Stimulated activated CD4-positive, alpha-beta T cell treated with anti-CD3 and anti-CD28 coated beads, Interleukin-2, amount 100 ng/mL, for 48 hours (primary cell): ENCODE data around the gene E4F1.

Experiments used
- DNase-seq, 2 donors: peaks; one replicate each; pipeline ENCODE4 v3.0.0-alpha.2; 2020

E4F1 gene

GRCh38 chr16:2206780-2207433, 16.5 kb upstream of the E4F1 start:
- DNase-seq: no peak

GRCh38 chr16:2207872-2208271, 15.5 kb upstream of the E4F1 start:
- DNase-seq: no peak

GRCh38 chr16:2208308-2208707, 15.1 kb upstream of the E4F1 start:
- DNase-seq: no peak

GRCh38 chr16:2208772-2209171, 14.6 kb upstream of the E4F1 start:
- no peak for DNase-seq

GRCh38 chr16:2209258-2210008, 14.0 kb upstream of the E4F1 start:
- DNase-seq: no peak

- no peak for DNase-seq
Observed at GRCh38 chr16:2210009-2210332, 13.4 kb upstream of the E4F1 start.

- no peak for DNase-seq
Observed at GRCh38 chr16:2210386-2211365, 12.7 kb upstream of the E4F1 start, which contains the start of gene BRICD5. Gene BRICD5, minus strand, starts transcription at chr16:2210863. Its CDS starts 30 bp downstream, at chr16:2210833.

- DNase-seq: no peak
Observed at GRCh38 chr16:2211923-2212347, 11.5 kb upstream of the E4F1 start.

- no peak for DNase-seq
Observed at GRCh38 chr16:2212362-2213324, 10.7 kb upstream of the E4F1 start.

GRCh38 chr16:2213817-2214718, 9.3 kb upstream of the E4F1 start:
- no peak for DNase-seq

GRCh38 chr16:2214719-2214968, 8.7 kb upstream of the E4F1 start, which contains the start of gene PGP:
Gene PGP, minus strand, starts transcription at chr16:2214840. Its CDS starts 63 bp downstream, at chr16:2214777.
- no peak for DNase-seq

- no peak for DNase-seq
Observed at GRCh38 chr16:2216330-2216729, 7.1 kb upstream of the E4F1 start.

- no peak for DNase-seq
Observed at GRCh38 chr16:2223942-2224486, 623 bp downstream of the E4F1 start.

- no peak for DNase-seq
Observed at GRCh38 chr16:2226245-2226793, 2.9 kb downstream of the E4F1 start.

- no peak for DNase-seq
Observed at GRCh38 chr16:2226918-2227317, 3.5 kb downstream of the E4F1 start.

GRCh38 chr16:2228161-2228824, 4.9 kb downstream of the E4F1 start:
- no peak for DNase-seq

GRCh38 chr16:2229091-2229490, 5.7 kb downstream of the E4F1 start:
- no peak for DNase-seq

GRCh38 chr16:2229632-2230250, 6.3 kb downstream of the E4F1 start:
- DNase-seq: no peak

GRCh38 chr16:2230376-2230775, 7.0 kb downstream of the E4F1 start:
- DNase-seq: no peak
